Adrenal gland (tissue), 12 donors: Measurements from ENCODE around the gene NDUFB2. TPM values are rescaled to one million over a fixed set of nuclear protein-coding genes. Genes with fewer than 3 reads are reported as not detected.

Experiments
- DNase-seq, 7 donors: peaks; one replicate each; pipeline ENCODE4 v3.0.0-alpha.2; 2019 to 2020
- H3K27ac ChIP-seq, 5 donors: fragments of 200-600 bp; sonication (generic) in 4 of 5; 1 replicate in 3 of 5; 2 replicates in 2 of 5; pipeline versions ENCODE4 v1.5.1 to v1.8.0; 2016 to 2020; ENCODE audit warnings: mild to moderate bottlenecking in 1 of 5
- H3K27me3 ChIP-seq: fragments of 200-600 bp; 2 replicates; pipeline ENCODE4 v1.8.0; 2021
- H3K36me3 ChIP-seq, 2 donors: fragments of 200-600 bp; replicated peaks in 1 of 2; 1 replicate in 1 of 2; 2 replicates in 1 of 2; pipeline versions ENCODE4 v1.5.1 to v1.8.0; 2018 to 2022
- H3K4me1 ChIP-seq, 2 donors: fragments of 200-600 bp; replicated peaks in 1 of 2; 1 replicate in 1 of 2; 2 replicates in 1 of 2; pipeline versions ENCODE4 v1.5.1 to v1.8.0; 2018 to 2021
- H3K4me3 ChIP-seq, 4 donors: fragments of 200-600 bp; sonication (generic) in 3 of 4; one replicate each; pipeline ENCODE4 v1.5.1; 2016 to 2018
- H3K9me3 ChIP-seq, 3 donors: fragments of 200-600 bp; sonication (generic) in 1 of 3; replicated peaks in 1 of 3; 1 replicate in 2 of 3; 2 replicates in 1 of 3; pipeline versions ENCODE4 v1.5.1 to v1.8.0; 2016 to 2021
- POLR2A ChIP-seq, 2 donors: fragments of 450-650 bp; IDR thresholded peaks; one replicate each; pipeline ENCODE4 v1.6.1; 2017; ENCODE audit warnings: antibody characterized with exemption in 2 of 2, mild to moderate bottlenecking in 2 of 2, moderate library complexity in 1 of 2
- WGBS, 4 donors: extraction: QIAGEN DNeasy Blood & Tissue Kit in 2 of 4; methylation state at CpG; one replicate each; pipeline versions ENCODE4 v1.1.5 to v1.1.7; 2013 to 2017; 5-methylcytosine and 5-hydroxymethylcytosine counted together
- intact Hi-C, 2 donors: fragments of 100-400 bp; cut with DNase I; formaldehyde crosslinking; loops; one replicate each; pipeline versions ENCODE4 v1.14.1 to v1.15.0; 2022 to 2023
- polyA plus RNA-seq, 3 donors: library from polyadenylated mRNA; stranded (reverse); fragments of 200-250 nt in 2 of 3; fragments of 350-450 nt in 1 of 3; fragmentation: Illumina TruSeq in 1 of 3; extraction: RNeasy Lipid Tissue Mini Kit (QIAGEN cat#74804) in 1 of 3; gene quantifications; one replicate each; pipeline ENCODE4 v1.2.3, GENCODE V29; 2013 to 2014
- total RNA-seq, 9 donors: library from RNA; depleted of rRNA in 4 of 9; stranded (reverse); fragments of >200 nt in 4 of 9; fragments of 120-200 nt in 1 of 9; fragmentation: NEBNext Ultra II Directional in 1 of 9; extraction: Animal tissue kit (Norgen Biotek cat#: 25700) in 1 of 9; gene quantifications; one replicate each; pipeline versions ENCODE4 v1.1.0 to v1.2.4, GENCODE V29; 2013 to 2023
- TF ChIP-seq, protein P1 (sequence below), 6 experiments: fragments of 450-650 bp in 4 of 6; fragments of 200-600 bp in 2 of 6; sonication (generic) in 1 of 6; IDR thresholded peaks; 1 replicate in 5 of 6; 2 replicates in 1 of 6; pipeline versions ENCODE4 v1.5.1 to v1.8.0; 2016 to 2021; ENCODE audit warnings: antibody characterized with exemption in 6 of 6, mild to moderate bottlenecking in 2 of 6, moderate library complexity in 1 of 6
- donor health status: healthy with polysubstance abuse.
- donor health status: Bipolar disorder and iron deficiency.
- donor health status: DM: yes; HTN: yes; CAD: no.
- donor health status: DM: no; HTN: no; CAD: no.
- donor health status: DM: no; HTN: no; CAD: no.
- donor health status: DM: yes; HTN: yes; CAD: no.

The NDUFB2 gene
- total and polyA plus RNA-seq, 12 donors: 172 to 465 (median 212) TPM

DNA sequence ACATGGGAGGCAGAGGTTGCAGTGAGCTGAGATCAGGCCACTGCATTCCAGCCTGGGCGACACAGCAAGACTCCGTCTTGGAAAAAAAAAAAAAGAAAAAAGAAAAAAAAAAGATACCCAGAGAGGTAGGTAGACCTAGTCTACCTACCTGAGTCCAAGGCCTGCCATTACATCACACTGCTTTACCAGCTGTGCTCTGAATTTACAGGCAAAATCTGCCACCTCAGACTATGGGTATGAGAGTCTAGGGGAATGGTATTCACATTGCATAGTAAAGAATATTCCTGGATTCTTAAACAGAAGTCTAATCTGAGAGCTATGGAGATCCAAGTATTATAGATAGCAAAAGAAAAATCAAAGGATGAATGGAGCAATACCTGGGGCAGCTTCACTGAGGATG, 50.2 kb downstream of the NDUFB2 start:
- Histone ChIP-seq H3K4me3 (no peak overlapping the region), H3K36me3 (no peaks in the 10 kb centered on the region), H3K27me3 (no peaks in the 10 kb centered on the region), H3K27ac (no peak overlapping the region), H3K4me1 (peaks cover 0 to 5% of the 10 kb centered on the region in 2 donors), H3K9me3 (no peaks in the 10 kb centered on the region)
- 89 to 100% (median 97%) methylated on average over 2 of the region's 2 CpGs for WGBS, 4 donors
- DNase-seq: no peak
- TF ChIP-seq, protein P1, sequence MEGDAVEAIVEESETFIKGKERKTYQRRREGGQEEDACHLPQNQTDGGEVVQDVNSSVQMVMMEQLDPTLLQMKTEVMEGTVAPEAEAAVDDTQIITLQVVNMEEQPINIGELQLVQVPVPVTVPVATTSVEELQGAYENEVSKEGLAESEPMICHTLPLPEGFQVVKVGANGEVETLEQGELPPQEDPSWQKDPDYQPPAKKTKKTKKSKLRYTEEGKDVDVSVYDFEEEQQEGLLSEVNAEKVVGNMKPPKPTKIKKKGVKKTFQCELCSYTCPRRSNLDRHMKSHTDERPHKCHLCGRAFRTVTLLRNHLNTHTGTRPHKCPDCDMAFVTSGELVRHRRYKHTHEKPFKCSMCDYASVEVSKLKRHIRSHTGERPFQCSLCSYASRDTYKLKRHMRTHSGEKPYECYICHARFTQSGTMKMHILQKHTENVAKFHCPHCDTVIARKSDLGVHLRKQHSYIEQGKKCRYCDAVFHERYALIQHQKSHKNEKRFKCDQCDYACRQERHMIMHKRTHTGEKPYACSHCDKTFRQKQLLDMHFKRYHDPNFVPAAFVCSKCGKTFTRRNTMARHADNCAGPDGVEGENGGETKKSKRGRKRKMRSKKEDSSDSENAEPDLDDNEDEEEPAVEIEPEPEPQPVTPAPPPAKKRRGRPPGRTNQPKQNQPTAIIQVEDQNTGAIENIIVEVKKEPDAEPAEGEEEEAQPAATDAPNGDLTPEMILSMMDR (IDR thresholded peaks at IDR 0.05): no peak
- TF ChIP-seq POLR2A (IDR thresholded peaks at IDR 0.05): no peak
- intact Hi-C loops: no loop called here

DNA sequence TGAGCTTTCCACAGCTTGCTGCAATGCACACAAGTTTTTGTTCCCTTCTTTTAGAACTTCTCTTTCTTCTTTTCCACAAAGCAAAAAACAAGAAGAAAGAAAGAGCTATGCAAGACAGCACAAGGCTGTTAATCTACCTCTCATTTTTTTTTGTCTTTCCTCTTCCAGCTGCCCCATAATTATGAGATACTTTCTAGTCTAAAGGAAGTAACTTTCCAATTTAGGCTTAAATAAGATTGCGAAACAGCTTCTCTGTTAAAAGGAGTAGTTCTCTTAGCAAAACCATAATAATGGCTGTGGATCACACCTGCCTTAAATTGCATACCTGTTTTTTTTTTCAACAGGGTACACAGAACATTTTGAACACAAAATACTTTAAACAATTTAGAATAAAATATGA, 56.0 kb downstream of the NDUFB2 start:
- no peaks in the 10 kb centered on the region for H3K9me3 ChIP-seq
- no peak overlapping the region for H3K4me3 ChIP-seq
- intact Hi-C loops: no loop called here
- H3K27ac ChIP-seq: no peak overlapping the region
- no peak for DNase-seq
- no peaks in the 10 kb centered on the region for H3K27me3 ChIP-seq
- 79 to 97% (median 90%) methylated on average over 1 of the region's 1 CpG for WGBS, 4 donors
- no peaks in the 10 kb centered on the region for H3K4me1 ChIP-seq
- TF ChIP-seq, protein P1 (IDR thresholded peaks at IDR 0.05): no peak
- no peak for TF ChIP-seq POLR2A (IDR thresholded peaks at IDR 0.05)
- H3K36me3 ChIP-seq: no peaks in the 10 kb centered on the region

DNA sequence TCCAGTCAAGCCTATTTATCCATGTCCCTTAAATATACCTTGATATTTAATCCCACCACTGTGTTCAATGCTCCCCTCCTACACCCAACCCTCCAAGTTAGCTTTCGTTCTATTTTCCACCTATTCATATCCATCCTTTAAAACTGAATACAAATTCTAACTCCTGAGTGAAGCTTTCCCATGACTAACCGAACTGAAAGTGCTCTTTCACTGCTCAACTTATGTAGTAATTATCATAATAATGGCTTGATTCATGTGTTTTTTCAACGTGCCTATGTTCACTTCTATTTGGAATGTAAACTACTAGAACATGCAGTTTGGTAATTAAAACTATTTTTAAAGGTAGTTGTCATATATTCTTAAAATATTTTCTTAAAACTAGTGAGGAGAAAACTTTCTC, 58.0 kb downstream of the NDUFB2 start:
- no peak overlapping the region for H3K27ac ChIP-seq
- H3K4me1 ChIP-seq: no peaks in the 10 kb centered on the region
- no peaks in the 10 kb centered on the region for H3K36me3 ChIP-seq
- 75 to 80% (median 78%) methylated on average over 3 of the region's 3 CpGs for WGBS, 4 donors
- TF ChIP-seq, protein P1 (IDR thresholded peaks at IDR 0.05): no peak
- TF ChIP-seq POLR2A (IDR thresholded peaks at IDR 0.05): no peak
- H3K4me3 ChIP-seq: no peak overlapping the region
- DNase-seq: no peak
- intact Hi-C loops: no loop called here
- H3K27me3 ChIP-seq: no peaks in the 10 kb centered on the region
- no peaks in the 10 kb centered on the region for H3K9me3 ChIP-seq

Other genes with a start within 250 kb of the NDUFB2 start
- gene MKRN1, start 217.2 kb upstream of the NDUFB2 start, total RNA-seq: 100 to 1,000 TPM in 1 of 9 donors, 10 to 100 TPM in 8; 48.7 to 105 (median 63.2) TPM
- 10 to 100 TPM; 43.7 to 64.0 (median 49.4) TPM for gene MKRN1, start 217.2 kb upstream of the NDUFB2 start, polyA plus RNA-seq
- gene DENND2A, start 55.9 kb upstream of the NDUFB2 start, total RNA-seq: 10 to 100 TPM in 1 of 9 donors, 1 to 10 TPM in 8; 4.1 to 10.9 (median 6.0) TPM
- 1 to 10 TPM; 3.0 to 8.4 (median 5.5) TPM for gene DENND2A, start 55.9 kb upstream of the NDUFB2 start, polyA plus RNA-seq
- gene ADCK2, start 23.8 kb upstream of the NDUFB2 start, total RNA-seq: 10 to 100 TPM; 10.8 to 33.9 (median 16.6) TPM
- gene ADCK2, start 23.8 kb upstream of the NDUFB2 start, polyA plus RNA-seq: 1 to 10 TPM; 6.8 to 9.9 (median 7.2) TPM
- 10 to 100 TPM; 16.2 to 50.3 (median 26.6) TPM for gene BRAF, start 228.2 kb downstream of the NDUFB2 start, total RNA-seq
- gene BRAF, start 228.2 kb downstream of the NDUFB2 start, polyA plus RNA-seq: 10 to 100 TPM in 1 of 3 donors, 1 to 10 TPM in 2; 5.0 to 15.2 (median 9.7) TPM